ENCODE data around the gene NDUFB6.
"Not testable (repeated sequence)": the region's sequence is repeated elsewhere in the genome, so short reads cannot be mapped to it uniquely, and the experiment has no call there.

The NDUFB6 gene

GRCh38 chr9:32570262-32570661, 2.7 kb downstream of the NDUFB6 start:
- no peak for DNase-seq

GRCh38 chr9:32566770-32567169, 6.2 kb downstream of the NDUFB6 start:
- DNase-seq = no peak

GRCh38 chr9:32565967-32566366, 7.0 kb downstream of the NDUFB6 start:
- DNase-seq = no peak

GRCh38 chr9:32558408-32558934, 14.5 kb downstream of the NDUFB6 start:
- no peak for DNase-seq

- DNase-seq = no peak
Observed at GRCh38 chr9:32554591-32554990, 18.4 kb downstream of the NDUFB6 start.

- no peak for DNase-seq
Observed at GRCh38 chr9:32554107-32554506, 18.9 kb downstream of the NDUFB6 start.

GRCh38 chr9:32552172-32552872, 20.6 kb downstream of the NDUFB6 start, which contains the start of the genes SMIM27 and TOPORS:
Gene SMIM27, plus strand, starts transcription at chr9:32552327. Its CDS starts 108 bp downstream, at chr9:32552435.
Gene TOPORS, minus strand, starts transcription at chr9:32552586. Its CDS starts 150 bp downstream, at chr9:32552436.
- DNase-seq = peak; percentile 91

GRCh38 chr9:32551276-32552051, 21.5 kb downstream of the NDUFB6 start:
- peak; percentile 48 for DNase-seq

- peak; percentile 94 for DNase-seq
Observed at GRCh38 chr9:32550562-32551275, 22.2 kb downstream of the NDUFB6 start.

- DNase-seq = no peak
Observed at GRCh38 chr9:32550150-32550561, 22.8 kb downstream of the NDUFB6 start.

- DNase-seq = not testable (repeated sequence)
Observed at GRCh38 chr9:32548213-32548612, 24.7 kb downstream of the NDUFB6 start.

GRCh38 chr9:32545884-32546283, 27.1 kb downstream of the NDUFB6 start:
- no peak for DNase-seq

GRCh38 chr9:32543047-32543446, 29.9 kb downstream of the NDUFB6 start:
- DNase-seq = no peak

- DNase-seq = no peak
Observed at GRCh38 chr9:32533816-32534215, 39.1 kb downstream of the NDUFB6 start.

- no peak for DNase-seq
Observed at GRCh38 chr9:32533336-32533735, 39.6 kb downstream of the NDUFB6 start.

GRCh38 chr9:32526707-32527048, 46.3 kb downstream of the NDUFB6 start:
- DNase-seq = no peak

- DNase-seq = peak; percentile 74
Observed at GRCh38 chr9:32526041-32526706, 46.8 kb downstream of the NDUFB6 start, which contains the start of gene RIGI. Gene RIGI, minus strand, starts transcription at chr9:32526196. Its CDS starts 30 bp downstream, at chr9:32526166.

GRCh38 chr9:32525709-32526030, 47.3 kb downstream of the NDUFB6 start:
- DNase-seq = no peak

GRCh38 chr9:32524892-32525708, 47.9 kb downstream of the NDUFB6 start:
- peak; percentile 26 for DNase-seq

- not testable (repeated sequence) for DNase-seq
Observed at GRCh38 chr9:32524558-32524891, 48.4 kb downstream of the NDUFB6 start.

- no peak for DNase-seq
Observed at GRCh38 chr9:32523910-32524309, 49.0 kb downstream of the NDUFB6 start.

GRCh38 chr9:32518276-32518675, 54.7 kb downstream of the NDUFB6 start:
- DNase-seq = no peak

Data from activated CD4-positive, alpha-beta T cell treated with anti-CD3 and anti-CD28 coated beads, Interleukin-2, amount 50 U/mL, for 16 hours (primary cell).